B cell (primary cell): ENCODE data around the gene GPR87.

Experiments used
- CTCF ChIP-seq: fragments of 200-600 bp; IDR thresholded peaks from one replicate; pipeline ENCODE4 v1.8.0; 2022; ENCODE audit warnings: antibody characterized with exemption, mild to moderate bottlenecking
- EZH2 ChIP-seq: IDR thresholded peaks from 2 replicates; pipeline ENCODE4 v1.6.1; 2012; ENCODE audit warnings: borderline replicate concordance, low read depth, mild to moderate bottlenecking, moderate library complexity, low read length; ENCODE audit not compliant: insufficient read depth, poor library complexity, severe bottlenecking

DNA sequence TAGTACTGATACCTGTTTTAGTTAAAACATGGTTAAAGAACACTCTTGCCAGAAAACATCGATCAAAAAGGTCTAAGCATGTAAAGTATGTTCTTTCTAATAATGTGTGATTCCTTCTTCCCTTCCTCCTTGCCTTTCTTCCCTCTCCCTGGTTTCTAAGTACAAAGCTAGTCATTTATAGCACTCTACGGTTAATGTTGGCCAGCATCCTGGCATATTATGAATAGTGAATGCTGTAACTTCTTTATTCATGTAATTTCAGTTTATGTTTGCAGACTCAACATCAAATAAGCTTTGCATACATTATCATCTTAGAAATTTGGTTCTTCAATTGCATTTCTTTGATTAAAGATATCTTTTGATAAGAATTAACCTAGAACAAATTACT lies 40.8 kb upstream of the GPR87 start:
- TF ChIP-seq CTCF (no peak), EZH2 (no peak)
